Vagina (tissue), 2 donors: ENCODE measurements around the gene FRMPD2. TPM values are rescaled to one million over a fixed set of nuclear protein-coding genes. Genes with fewer than 3 reads are reported as not detected.

Source experiments
- DNase-seq, 2 donors: peaks; one replicate each; pipeline ENCODE4 v3.0.0-alpha.2; 2017; ENCODE audit errors: extremely low spot score in 2 of 2
- H3K27ac ChIP-seq: fragments of 200-600 bp; sonication (generic); one replicate; pipeline ENCODE4 v1.5.1; 2019
- H3K27me3 ChIP-seq: fragments of 200-600 bp; sonication (generic); one replicate; pipeline ENCODE4 v1.5.1; 2019
- H3K36me3 ChIP-seq, 2 donors: fragments of 200-600 bp; sonication (generic); one replicate each; pipeline ENCODE4 v1.5.1; 2017 to 2019
- H3K4me1 ChIP-seq: fragments of 200-600 bp; sonication (generic); one replicate; pipeline ENCODE4 v1.5.1; 2019
- H3K4me3 ChIP-seq, 2 donors: fragments of 200-600 bp; sonication (generic); 1 replicate in 1 of 2; 2 replicates in 1 of 2; pipeline ENCODE4 v1.5.1; 2016 to 2019
- H3K9me3 ChIP-seq: fragments of 200-600 bp; sonication (generic); one replicate; pipeline ENCODE4 v1.5.1; 2019
- CTCF ChIP-seq, 3 experiments: fragments of 450-650 bp in 2 of 3; fragments of 200-600 bp in 1 of 3; sonication (generic) in 1 of 3; IDR thresholded peaks; one replicate each; pipeline ENCODE4 v1.5.1; 2017 to 2019; ENCODE audit warnings: antibody characterized with exemption in 3 of 3, mild to moderate bottlenecking in 2 of 3, moderate library complexity in 2 of 3
- POLR2A ChIP-seq, 2 donors: fragments of 450-650 bp; IDR thresholded peaks; one replicate each; pipeline ENCODE4 v1.6.1; 2017; ENCODE audit warnings: antibody characterized with exemption in 2 of 2, mild to moderate bottlenecking in 2 of 2, moderate library complexity in 2 of 2
- POLR2AphosphoS5 ChIP-seq, 2 donors: sonication (generic); formaldehyde crosslinking; IDR thresholded peaks; one replicate each; pipeline ENCODE4 v1.9.0; 2017; ENCODE audit warnings: antibody characterized with exemption in 2 of 2, mild to moderate bottlenecking in 2 of 2, low read depth in 1 of 2; ENCODE audit not compliant: insufficient read depth in 1 of 2
- intact Hi-C: fragments of 100-400 bp; cut with DNase I; formaldehyde crosslinking; loops from one replicate; pipeline ENCODE4 v1.15.1; 2023
- total RNA-seq: library from RNA; depleted of rRNA; stranded (reverse); fragments of >200 nt; gene quantifications from one replicate; pipeline ENCODE4 v1.2.3, GENCODE V29; 2016

FRMPD2 gene
- total RNA-seq, 1 donor from 2014 or later = not detected

GRCh38 chr10:48294431-48294830, 19.9 kb upstream of the FRMPD2 start:
- Histone ChIP-seq H3K36me3 (no peaks in the 10 kb centered on the region), H3K27me3 (no peaks in the 10 kb centered on the region), H3K4me3 (no peak overlapping the region), H3K27ac (no peak overlapping the region), H3K4me1 (no peaks in the 10 kb centered on the region), H3K9me3 (no peaks in the 10 kb centered on the region)
- no peak for DNase-seq
- TF ChIP-seq POLR2A (IDR thresholded peaks at IDR 0.05) = no peak
- TF ChIP-seq CTCF (IDR thresholded peaks at IDR 0.05) = no peak
- TF ChIP-seq POLR2AphosphoS5 (IDR thresholded peaks at IDR 0.05; ENCODE audit: insufficient read depth in 1 of 2, low read depth in 1 of 2) = no peak
- intact Hi-C loops = no loop called here

GRCh38 chr10:48292616-48293015, 18.1 kb upstream of the FRMPD2 start:
- Histone ChIP-seq H3K4me3 (no peak overlapping the region), H3K9me3 (no peaks in the 10 kb centered on the region), H3K36me3 (no peaks in the 10 kb centered on the region), H3K27ac (no peak overlapping the region), H3K27me3 (no peaks in the 10 kb centered on the region), H3K4me1 (peaks cover 7% of the 10 kb centered on the region)
- TF ChIP-seq POLR2AphosphoS5 (IDR thresholded peaks at IDR 0.05; ENCODE audit: insufficient read depth in 1 of 2, low read depth in 1 of 2) (no peak), CTCF (IDR thresholded peaks at IDR 0.05) (no peak)
- DNase-seq = no peak
- intact Hi-C loops = no loop called here

GRCh38 chr10:48291190-48291589, 16.7 kb upstream of the FRMPD2 start:
- no peak overlapping the region for H3K4me3 ChIP-seq
- H3K27ac ChIP-seq = no peak overlapping the region
- H3K27me3 ChIP-seq = no peaks in the 10 kb centered on the region
- H3K4me1 ChIP-seq = peaks cover 7% of the 10 kb centered on the region
- no peak for TF ChIP-seq POLR2AphosphoS5 (IDR thresholded peaks at IDR 0.05; ENCODE audit: insufficient read depth in 1 of 2, low read depth in 1 of 2)
- no peak for TF ChIP-seq CTCF (IDR thresholded peaks at IDR 0.05)
- TF ChIP-seq POLR2A (IDR thresholded peaks at IDR 0.05) = no peak
- H3K9me3 ChIP-seq = no peaks in the 10 kb centered on the region
- H3K36me3 ChIP-seq = no peaks in the 10 kb centered on the region
- intact Hi-C loops = no loop called here
- no peak for DNase-seq

- Histone ChIP-seq H3K4me1 (peaks cover 7% of the 10 kb centered on the region), H3K36me3 (no peaks in the 10 kb centered on the region), H3K27me3 (no peaks in the 10 kb centered on the region), H3K9me3 (no peaks in the 10 kb centered on the region), H3K27ac (no peak overlapping the region), H3K4me3 (no peak overlapping the region)
- intact Hi-C loops = no loop called here
- no peak for DNase-seq
- TF ChIP-seq CTCF (IDR thresholded peaks at IDR 0.05) = no peak
- no peak for TF ChIP-seq POLR2AphosphoS5 (IDR thresholded peaks at IDR 0.05; ENCODE audit: insufficient read depth in 1 of 2, low read depth in 1 of 2)
- TF ChIP-seq POLR2A (IDR thresholded peaks at IDR 0.05) = no peak
Measured at GRCh38 chr10:48290286-48290685, 15.8 kb upstream of the FRMPD2 start.

- Histone ChIP-seq H3K27ac (no peak overlapping the region), H3K4me1 (peaks cover 7% of the 10 kb centered on the region), H3K4me3 (no peak overlapping the region), H3K36me3 (no peaks in the 10 kb centered on the region), H3K9me3 (no peaks in the 10 kb centered on the region), H3K27me3 (no peaks in the 10 kb centered on the region)
- intact Hi-C loops = no loop called here
- no peak for TF ChIP-seq POLR2AphosphoS5 (IDR thresholded peaks at IDR 0.05; ENCODE audit: insufficient read depth in 1 of 2, low read depth in 1 of 2)
- peak; percentile 31 to 46 (median 37) for TF ChIP-seq CTCF (IDR thresholded peaks at IDR 0.05)
- no peak for DNase-seq
Measured at GRCh38 chr10:48289501-48290238, 15.2 kb upstream of the FRMPD2 start.
